ENCODE data around the gene TMEM187. TPM values are rescaled to one million over a fixed set of nuclear protein-coding genes. Genes with fewer than 3 reads are reported as not detected.
A peak's percentile ranks its signal among the peaks of the same experiment; 100 is the strongest.

TMEM187 gene
- total RNA-seq, 2 experiments from 2014 or later: 1.4 to 4.5 TPM

DNA sequence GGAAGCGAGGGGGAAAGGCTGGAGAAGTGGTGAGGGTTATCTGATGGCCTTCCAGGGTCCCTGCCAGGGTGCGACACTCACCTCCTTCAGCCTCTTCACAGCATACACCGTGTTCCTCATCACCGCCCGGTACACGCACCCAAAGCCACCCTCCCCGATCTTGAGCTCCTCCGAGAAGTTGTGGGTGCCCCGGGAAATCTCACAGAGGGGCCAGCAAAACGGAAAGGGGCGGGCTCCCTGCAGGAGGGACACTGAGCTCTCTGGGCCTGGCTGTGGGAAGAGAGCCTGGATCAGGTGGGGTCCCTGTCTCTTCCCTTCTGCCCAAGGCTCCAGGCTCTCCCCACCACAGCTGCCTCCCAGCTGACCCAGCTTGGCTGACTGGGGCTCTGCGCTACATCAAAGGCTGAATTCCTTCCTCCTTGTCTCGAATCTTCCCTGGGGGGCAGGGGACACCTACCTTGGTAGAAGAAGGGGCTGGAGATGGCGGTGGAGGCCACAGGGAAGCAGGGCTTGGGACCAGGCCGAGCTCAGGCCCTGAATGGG lies 46.0 kb downstream of the TMEM187 start:
- no peak overlapping the region for H2AFZ ChIP-seq (ENCODE audit: low read length)
- ChIA-PET CTCF (ENCODE audit: unreplicated experiment) (no interaction called here), POLR2A (interaction anchor here (0.6 to 1.0 kb wide), 3 partner anchors 45 to 105 kb away, joined by 3 to 4 read pairs (median 3); no protein-coding TSS in a partner anchor)
- H3K4me2 ChIP-seq (ENCODE audit: low read length): peak overlapping the region; percentile 89
- H3K27ac ChIP-seq (ENCODE audit: low read depth, low read length, poor library complexity, severe bottlenecking): peak overlapping the region; percentile 69
- intact Hi-C loops (cut with micrococcal nuclease; ENCODE audit: unreplicated experiment): loop anchor here (1.0 kb wide), 2 partner anchors 47 to 90 kb away; partner anchors contain the start of gene HCFC1
- no peaks in the 10 kb centered on the region for H4K20me1 ChIP-seq (ENCODE audit: insufficient read depth, low read length)
- peak; percentile 17 for DNase-seq (ENCODE audit: low spot score)
- H3K4me1 ChIP-seq (ENCODE audit: insufficient read depth, low read length, poor library complexity, severe bottlenecking): peaks cover 29% of the 10 kb centered on the region
- H3K79me2 ChIP-seq (ENCODE audit: insufficient read depth, low read depth, low read length): peaks cover 6% of the 10 kb centered on the region; the same call in 1 of the 2 replicates
- H3K4me3 ChIP-seq (ENCODE audit: low read depth, low read length, poor library complexity, severe bottlenecking): peak overlapping the region; percentile 97
- H3K9me2 ChIP-seq (ENCODE audit: insufficient read depth, low read length): no peaks in the 10 kb centered on the region; the same call in 1 of the 2 replicates
- H3K9me3 ChIP-seq (ENCODE audit: low read length): no peaks in the 10 kb centered on the region
- peaks cover 40% of the 10 kb centered on the region for H3K36me3 ChIP-seq (ENCODE audit: insufficient read depth, low read length)
- TSS peak; percentile 56 for BruUV-seq (replicated peaks)
- no peak for TF ChIP-seq EZH2phosphoT487 (IDR thresholded peaks at IDR 0.05; ENCODE audit: borderline replicate concordance, low read depth, low read length)
- TF ChIP-seq, protein P1, sequence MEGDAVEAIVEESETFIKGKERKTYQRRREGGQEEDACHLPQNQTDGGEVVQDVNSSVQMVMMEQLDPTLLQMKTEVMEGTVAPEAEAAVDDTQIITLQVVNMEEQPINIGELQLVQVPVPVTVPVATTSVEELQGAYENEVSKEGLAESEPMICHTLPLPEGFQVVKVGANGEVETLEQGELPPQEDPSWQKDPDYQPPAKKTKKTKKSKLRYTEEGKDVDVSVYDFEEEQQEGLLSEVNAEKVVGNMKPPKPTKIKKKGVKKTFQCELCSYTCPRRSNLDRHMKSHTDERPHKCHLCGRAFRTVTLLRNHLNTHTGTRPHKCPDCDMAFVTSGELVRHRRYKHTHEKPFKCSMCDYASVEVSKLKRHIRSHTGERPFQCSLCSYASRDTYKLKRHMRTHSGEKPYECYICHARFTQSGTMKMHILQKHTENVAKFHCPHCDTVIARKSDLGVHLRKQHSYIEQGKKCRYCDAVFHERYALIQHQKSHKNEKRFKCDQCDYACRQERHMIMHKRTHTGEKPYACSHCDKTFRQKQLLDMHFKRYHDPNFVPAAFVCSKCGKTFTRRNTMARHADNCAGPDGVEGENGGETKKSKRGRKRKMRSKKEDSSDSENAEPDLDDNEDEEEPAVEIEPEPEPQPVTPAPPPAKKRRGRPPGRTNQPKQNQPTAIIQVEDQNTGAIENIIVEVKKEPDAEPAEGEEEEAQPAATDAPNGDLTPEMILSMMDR (conservative IDR thresholded peaks at IDR 0.05; ENCODE audit: low read length): no peak

DNA sequence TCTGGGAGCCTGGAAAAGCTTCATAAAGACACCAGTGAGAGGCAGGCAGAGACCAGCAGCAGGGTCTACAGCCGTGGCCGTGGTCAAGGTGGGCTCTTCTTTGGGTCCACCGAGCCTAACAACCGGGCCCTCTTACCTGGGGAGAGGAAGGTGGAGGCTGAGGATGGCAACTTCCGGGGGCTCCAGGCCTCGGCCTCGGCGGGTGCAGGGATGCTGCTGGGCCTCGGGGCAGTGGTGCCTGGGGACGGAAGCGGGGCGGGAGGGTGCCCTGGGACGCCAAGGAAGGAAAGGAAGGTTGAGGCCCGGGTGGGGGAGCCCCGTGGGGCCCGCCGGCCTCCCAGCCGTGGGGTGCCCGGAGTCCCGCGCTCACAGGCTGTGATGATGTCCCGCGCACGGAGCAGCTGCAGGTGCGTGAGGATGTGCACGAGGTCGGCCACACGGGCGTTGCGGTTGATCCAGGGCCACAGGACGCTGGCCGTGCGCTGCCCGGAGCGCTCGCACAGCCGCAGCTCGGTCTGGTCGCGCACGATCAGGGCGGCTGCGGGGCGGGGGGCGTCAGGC lies 46.6 kb downstream of the TMEM187 start:
- Histone ChIP-seq H3K79me2 (ENCODE audit: insufficient read depth, low read depth, low read length) (peaks cover 6% of the 10 kb centered on the region; the same call in 1 of the 2 replicates), H3K36me3 (ENCODE audit: insufficient read depth, low read length) (peaks cover 35% of the 10 kb centered on the region), H3K9me3 (ENCODE audit: low read length) (no peaks in the 10 kb centered on the region), H3K4me3 (ENCODE audit: low read depth, low read length, poor library complexity, severe bottlenecking) (peak overlapping the region; percentile 97), H2AFZ (ENCODE audit: low read length) (peak overlapping the region; percentile 46; the same call in 1 of the 2 replicates), H3K4me1 (ENCODE audit: insufficient read depth, low read length, poor library complexity, severe bottlenecking) (peaks cover 29% of the 10 kb centered on the region), H3K9me2 (ENCODE audit: insufficient read depth, low read length) (no peaks in the 10 kb centered on the region; the same call in 1 of the 2 replicates), H3K27ac (ENCODE audit: low read depth, low read length, poor library complexity, severe bottlenecking) (peak overlapping the region; percentile 69), H3K4me2 (ENCODE audit: low read length) (peak overlapping the region; percentile 89), H4K20me1 (ENCODE audit: insufficient read depth, low read length) (no peaks in the 10 kb centered on the region)
- ChIA-PET CTCF (ENCODE audit: unreplicated experiment) (no interaction called here), POLR2A (interaction anchor here (0.6 to 1.0 kb wide), 3 partner anchors 46 to 105 kb away, joined by 3 to 4 read pairs (median 3); no protein-coding TSS in a partner anchor)
- peak; percentile 45 for DNase-seq (ENCODE audit: low spot score)
- BruUV-seq (replicated peaks): no TSS peak
- intact Hi-C loops (cut with micrococcal nuclease; ENCODE audit: unreplicated experiment): loop anchor here (1.0 kb wide), 2 partner anchors 48 to 91 kb away; partner anchors contain the start of gene HCFC1
- TF ChIP-seq EZH2phosphoT487 (IDR thresholded peaks at IDR 0.05; ENCODE audit: borderline replicate concordance, low read depth, low read length): no peak
- TF ChIP-seq, protein P1 (conservative IDR thresholded peaks at IDR 0.05; ENCODE audit: low read length): no peak
